MCF 10A (cell line): ENCODE data around the gene CRYBG2. TPM values are rescaled to one million over a fixed set of nuclear protein-coding genes. Genes with fewer than 3 reads are reported as not detected.
"Not testable (repeated sequence)": the region's sequence is repeated elsewhere in the genome, so short reads cannot be mapped to it uniquely, and the experiment has no call there.

ENCODE experiments used
- BruUV-seq: library from RNA; stranded (reverse); fragments of 400-500 nt; replicated peaks from 2 replicates; lab custom pipeline; 2021; lab: Mats Ljungman, UMichigan
- CTCF ChIA-PET: fragments of 300-600 bp; sonication (Branson Sonifier 250); formaldehyde crosslinking; extraction: SDS; loops from one replicate; lab custom pipeline; 2021; ENCODE audit warnings: antibody characterized with exemption, inconsistent platforms; lab: Yijun Ruan, JAX
- POLR2A ChIA-PET: fragments of 300-600, 350-650 bp; sonication (Branson Sonifier 250); formaldehyde crosslinking; extraction: SDS; loops from one replicate; lab custom pipeline; 2020; ENCODE audit warnings: antibody characterized with exemption, inconsistent platforms; lab: Yijun Ruan, JAX
- DNase-seq: peaks from one replicate; pipeline ENCODE4 v3.0.0-alpha.2; 2018; ENCODE audit not compliant: unreplicated experiment
- H3K27ac Mint-ChIP-seq: one replicate; pipeline ENCODE4 v1.8.0; 2022; ENCODE audit warnings: mild to moderate bottlenecking, low read depth, mixed read lengths; ENCODE audit not compliant: unreplicated experiment
- H3K27me3 Mint-ChIP-seq: one replicate; pipeline ENCODE4 v1.8.0; 2022; ENCODE audit warnings: mixed read lengths; ENCODE audit not compliant: insufficient read depth, unreplicated experiment
- H3K36me3 Mint-ChIP-seq: one replicate; pipeline ENCODE4 v1.8.0; 2022; ENCODE audit warnings: mild to moderate bottlenecking, moderate library complexity, mixed read lengths; ENCODE audit not compliant: insufficient read depth, unreplicated experiment
- H3K4me1 Mint-ChIP-seq: one replicate; pipeline ENCODE4 v1.8.0; 2022; ENCODE audit warnings: mixed read lengths; ENCODE audit not compliant: insufficient read depth, unreplicated experiment
- H3K4me3 Mint-ChIP-seq: one replicate; pipeline ENCODE4 v1.8.0; 2022; ENCODE audit warnings: mild to moderate bottlenecking, moderate library complexity, mixed read lengths; ENCODE audit not compliant: unreplicated experiment
- H3K9me3 Mint-ChIP-seq: one replicate; pipeline ENCODE4 v1.8.0; 2022; ENCODE audit warnings: mixed read lengths; ENCODE audit not compliant: unreplicated experiment
- CTCF ChIP-seq: fragments of 200-600 bp; IDR thresholded peaks from one replicate; pipeline ENCODE4 v1.8.0; 2022; ENCODE audit warnings: antibody characterized with exemption, mild to moderate bottlenecking; ENCODE audit not compliant: unreplicated experiment
- intact Hi-C: fragments of 100-400 bp; cut with micrococcal nuclease; formaldehyde crosslinking; loops from 2 replicates; pipeline ENCODE4 v1.14.1; 2022
- total RNA-seq: library from RNA; stranded (reverse); gene quantifications from 2 replicates; pipeline ENCODE4 v1.2.3, GENCODE V29; 2022

CRYBG2 gene
- total RNA-seq, 1 experiment from 2014 or later, result 8.6 TPM

- intact Hi-C loops, result loop anchor here (5.0 kb wide), 1 partner anchor 280 kb away; no protein-coding TSS in a partner anchor
- peaks cover 8% of the 10 kb centered on the region for H3K4me1 Mint-ChIP-seq
- TF ChIP-seq CTCF, result no peak
- BruUV-seq, result no TSS peak
- ChIA-PET CTCF (interaction anchor here (1.1 kb wide), 1 partner anchor 32 kb away, joined by 3 read pairs; no protein-coding TSS in a partner anchor), POLR2A (interaction anchor here (0.5 to 1.2 kb wide), 3 partner anchors 10 to 321 kb away, joined by 3 to 4 read pairs (median 3); partner anchors contain the start of gene UBXN11)
- no peak overlapping the region for H3K4me3 Mint-ChIP-seq
- H3K27me3 Mint-ChIP-seq, result no peaks in the 10 kb centered on the region
- DNase-seq, result no peak
- no peaks in the 10 kb centered on the region for H3K36me3 Mint-ChIP-seq
- no peak overlapping the region for H3K27ac Mint-ChIP-seq
- no peaks in the 10 kb centered on the region for H3K9me3 Mint-ChIP-seq
These were observed 36.8 kb downstream of the CRYBG2 start for GRCh38 chr1:26317146-26317545.

GRCh38 chr1:26315874-26316850 is 37.8 kb downstream of the CRYBG2 start:
- Mint-ChIP-seq H3K27me3 (no peaks in the 10 kb centered on the region), H3K36me3 (no peaks in the 10 kb centered on the region), H3K4me1 (peaks cover under 1% of the 10 kb centered on the region), H3K27ac (no peak overlapping the region), H3K9me3 (no peaks in the 10 kb centered on the region), H3K4me3 (no peak overlapping the region)
- POLR2A ChIA-PET, result interaction anchor here (1.2 kb wide), 1 partner anchor 9 kb away, joined by 4 read pairs; the partner anchor contains the start of gene UBXN11
- TF ChIP-seq CTCF, result no peak
- CTCF ChIA-PET, result interaction anchor here (0.6 to 1.1 kb wide), 4 partner anchors 31 to 101 kb away, joined by 3 to 4 read pairs (median 3); partner anchors contain the start of gene CEP85
- no peak for DNase-seq
- BruUV-seq, result no TSS peak
- intact Hi-C loops, result loop anchor here (5.0 kb wide), 1 partner anchor 279 kb away; no protein-coding TSS in a partner anchor

GRCh38 chr1:26314501-26314900 is 39.4 kb downstream of the CRYBG2 start:
- ChIA-PET POLR2A (interaction anchor here (1.0 kb wide), 1 partner anchor 7 kb away, joined by 4 read pairs; no protein-coding TSS in a partner anchor), CTCF (interaction anchor here (0.8 to 1.4 kb wide), 4 partner anchors 15 to 304 kb away, joined by 3 to 4 read pairs (median 4); partner anchors contain the start of gene CNKSR1)
- Mint-ChIP-seq H3K36me3 (no peaks in the 10 kb centered on the region), H3K27ac (no peak overlapping the region), H3K27me3 (no peaks in the 10 kb centered on the region), H3K4me3 (no peak overlapping the region), H3K9me3 (no peaks in the 10 kb centered on the region), H3K4me1 (no peaks in the 10 kb centered on the region)
- intact Hi-C loops, result no loop called here
- no peak for TF ChIP-seq CTCF
- no TSS peak for BruUV-seq
- DNase-seq, result no peak

GRCh38 chr1:26307966-26308899 is 45.7 kb downstream of the CRYBG2 start:
- intact Hi-C loops, result loop anchor here (2.0 kb wide), 1 partner anchor 29 kb away; no protein-coding TSS in a partner anchor
- H3K9me3 Mint-ChIP-seq, H3K36me3 Mint-ChIP-seq, BruUV-seq, H3K27ac Mint-ChIP-seq, DNase-seq, H3K4me3 Mint-ChIP-seq, H3K27me3 Mint-ChIP-seq: not testable (repeated sequence)
- peaks cover 11% of the 10 kb centered on the region for H3K4me1 Mint-ChIP-seq
- POLR2A ChIA-PET, result interaction anchor here (0.6 to 2.2 kb wide), 4 partner anchors 23 to 153 kb away, joined by 3 to 6 read pairs (median 4); no protein-coding TSS in a partner anchor
- CTCF ChIA-PET, result interaction anchor here (0.6 to 2.0 kb wide), 9 partner anchors 13 to 450 kb away, joined by 3 to 12 read pairs (median 5); partner anchors contain the start of gene SH3BGRL3
